ENCODE results near the gene GLT1D1. TPM values are rescaled to one million over a fixed set of nuclear protein-coding genes. Genes with fewer than 3 reads are reported as not detected.
"Not testable (repeated sequence)": the region's sequence is repeated elsewhere in the genome, so short reads cannot be mapped to it uniquely, and the experiment has no call there.

The GLT1D1 gene
- total and polyA plus RNA-seq, 8 donors, result 0.13 to 1.3 (median 0.89) TPM; not detected in 4

DNA sequence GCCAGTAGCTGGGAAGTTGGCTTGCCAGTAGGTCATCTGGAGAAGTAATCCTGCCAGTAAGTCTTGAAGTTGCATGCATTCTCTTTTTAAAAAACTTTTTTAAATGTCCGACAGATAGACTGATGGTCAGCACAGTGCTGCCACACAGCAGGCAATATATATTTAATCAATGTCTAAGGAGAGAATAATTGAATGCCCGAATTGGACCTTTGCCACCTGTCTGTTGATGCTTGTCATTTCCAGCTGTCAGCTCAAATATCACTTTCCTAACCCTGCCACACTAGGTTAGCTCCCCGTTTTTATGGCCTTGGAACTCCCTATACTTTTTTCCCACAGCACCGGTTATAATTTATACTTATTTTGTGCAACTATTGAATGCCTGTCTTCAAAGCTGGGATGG is 27.4 kb upstream of the GLT1D1 start:
- Histone ChIP-seq H3K4me1 (peaks cover 23 to 35% (median 33%) of the 10 kb centered on the region in 4 donors), H3K27ac (no peak overlapping the region), H3K27me3 (no peaks in the 10 kb centered on the region), H3K9me3 (peaks cover 0 to 9% (median 6%) of the 10 kb centered on the region in 4 donors), H3K36me3 (peaks cover 0 to 6% (median 3%) of the 10 kb centered on the region in 4 donors), H3K4me3 (no peak overlapping the region)
- intact Hi-C loops (cut with DNase I; ENCODE audit: low total_unique reads), result no loop called here
- TF ChIP-seq, protein P1, sequence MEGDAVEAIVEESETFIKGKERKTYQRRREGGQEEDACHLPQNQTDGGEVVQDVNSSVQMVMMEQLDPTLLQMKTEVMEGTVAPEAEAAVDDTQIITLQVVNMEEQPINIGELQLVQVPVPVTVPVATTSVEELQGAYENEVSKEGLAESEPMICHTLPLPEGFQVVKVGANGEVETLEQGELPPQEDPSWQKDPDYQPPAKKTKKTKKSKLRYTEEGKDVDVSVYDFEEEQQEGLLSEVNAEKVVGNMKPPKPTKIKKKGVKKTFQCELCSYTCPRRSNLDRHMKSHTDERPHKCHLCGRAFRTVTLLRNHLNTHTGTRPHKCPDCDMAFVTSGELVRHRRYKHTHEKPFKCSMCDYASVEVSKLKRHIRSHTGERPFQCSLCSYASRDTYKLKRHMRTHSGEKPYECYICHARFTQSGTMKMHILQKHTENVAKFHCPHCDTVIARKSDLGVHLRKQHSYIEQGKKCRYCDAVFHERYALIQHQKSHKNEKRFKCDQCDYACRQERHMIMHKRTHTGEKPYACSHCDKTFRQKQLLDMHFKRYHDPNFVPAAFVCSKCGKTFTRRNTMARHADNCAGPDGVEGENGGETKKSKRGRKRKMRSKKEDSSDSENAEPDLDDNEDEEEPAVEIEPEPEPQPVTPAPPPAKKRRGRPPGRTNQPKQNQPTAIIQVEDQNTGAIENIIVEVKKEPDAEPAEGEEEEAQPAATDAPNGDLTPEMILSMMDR (IDR thresholded peaks at IDR 0.05), result no peak
- TF ChIP-seq EP300 (IDR thresholded peaks at IDR 0.05) (no peak), POLR2AphosphoS5 (IDR thresholded peaks at IDR 0.05) (no peak)
- peak in 1 of 2 donors; percentile 7 for DNase-seq
- WGBS, 5 donors, result 72 to 86% (median 83%) methylated on average over 4 of the region's 4 CpGs

DNA sequence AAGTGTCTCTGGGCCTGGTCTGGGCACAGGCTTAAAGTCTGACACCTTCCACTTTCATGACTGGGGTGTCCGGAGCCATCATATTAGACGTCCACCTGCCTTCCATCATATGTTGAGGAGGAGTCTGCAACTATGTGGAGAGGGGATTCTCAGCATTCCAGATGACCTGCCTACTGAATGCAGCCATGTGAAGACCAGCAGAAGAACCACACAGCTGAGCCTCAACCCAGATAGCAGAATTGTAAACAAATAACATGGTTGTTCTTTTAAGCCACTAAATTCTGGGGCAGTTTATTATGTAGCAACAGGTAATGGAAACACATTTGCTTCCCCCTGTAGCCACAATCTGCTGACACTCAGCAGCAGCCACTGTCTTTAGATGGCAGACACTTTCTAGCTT is 25.6 kb upstream of the GLT1D1 start:
- Histone ChIP-seq H3K27me3 (no peaks in the 10 kb centered on the region), H3K9me3 (peaks cover 0 to 9% (median 6%) of the 10 kb centered on the region in 4 donors), H3K4me1 (peaks cover 7 to 16% (median 14%) of the 10 kb centered on the region in 4 donors), H3K36me3 (no peaks in the 10 kb centered on the region), H3K4me3 (no peak overlapping the region), H3K27ac (no peak overlapping the region)
- DNase-seq, result peak in 1 of 2 donors; percentile 11
- 89 to 100% (median 97%) methylated on average over 2 of the region's 2 CpGs for WGBS, 5 donors
- no peak for TF ChIP-seq POLR2AphosphoS5 (IDR thresholded peaks at IDR 0.05)
- TF ChIP-seq EP300 (IDR thresholded peaks at IDR 0.05), result no peak
- intact Hi-C loops (cut with DNase I; ENCODE audit: low total_unique reads), result no loop called here

DNA sequence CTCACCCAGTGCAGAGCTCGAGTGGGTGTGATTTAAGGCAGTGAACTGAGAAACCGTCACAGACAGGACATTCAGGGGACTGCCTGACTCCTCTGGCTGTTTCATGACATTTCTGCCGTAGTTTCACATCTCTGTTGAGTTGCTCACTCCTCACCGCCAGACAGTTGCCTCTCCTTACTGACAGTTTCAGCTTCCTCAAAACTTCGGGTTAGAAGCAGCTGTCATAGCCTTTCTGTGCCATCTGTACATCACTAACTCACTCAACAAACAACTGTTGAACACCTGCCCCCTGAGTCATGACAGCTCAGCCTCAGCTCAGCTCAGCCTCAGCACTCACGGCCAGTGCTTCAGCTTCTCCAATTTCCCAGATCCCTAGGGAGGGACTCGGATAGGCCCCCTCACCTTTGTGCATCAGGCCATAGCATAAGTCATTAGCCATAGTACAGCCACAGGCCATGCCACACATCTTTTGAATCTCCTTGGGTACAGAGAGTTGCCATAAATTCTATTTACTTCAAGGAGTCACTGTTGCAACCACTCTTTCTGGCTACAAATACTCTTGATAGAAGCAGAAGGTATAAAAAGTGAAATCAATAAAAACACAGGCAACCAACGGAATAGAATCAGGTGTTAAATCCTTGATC is 23.3 kb upstream of the GLT1D1 start:
- TF ChIP-seq, protein P1 (IDR thresholded peaks at IDR 0.05), result no peak
- peak; percentile 25 to 42 for DNase-seq
- Histone ChIP-seq H3K4me3 (no peak overlapping the region), H3K27me3 (no peaks in the 10 kb centered on the region), H3K9me3 (peaks cover 0 to 9% (median 6%) of the 10 kb centered on the region in 4 donors), H3K4me1 (peaks cover 0 to 1% (median under 1%) of the 10 kb centered on the region in 4 donors), H3K36me3 (no peaks in the 10 kb centered on the region), H3K27ac (peak overlapping the region in 2 of 5 donors; percentile 39 to 67)
- intact Hi-C loops (cut with DNase I; ENCODE audit: low total_unique reads), result no loop called here
- 65 to 71% (median 70%) methylated on average over 7 to 8 of the region's 8 CpGs for whole genome bisulfite sequencing, 5 donors

DNA sequence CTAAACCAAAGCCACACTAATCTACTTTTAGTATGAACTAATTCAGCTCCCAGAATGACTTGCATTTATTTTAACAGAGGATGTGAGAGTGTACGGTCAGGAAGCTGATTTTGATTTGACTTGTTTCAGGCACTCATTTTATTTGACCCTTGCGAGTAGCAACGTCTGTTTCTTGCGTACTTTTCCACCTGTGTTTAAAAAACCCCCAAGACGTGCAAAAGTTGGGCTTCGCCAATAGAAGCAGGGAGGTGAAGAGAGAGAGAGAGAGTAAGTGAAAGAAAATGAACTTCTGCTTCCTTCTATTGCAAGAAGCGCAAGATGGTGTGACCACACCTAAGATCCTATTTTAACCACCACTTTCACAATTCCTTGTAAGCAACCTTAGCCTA is 22.8 kb upstream of the GLT1D1 start:
- no peak for DNase-seq
- H3K4me1 ChIP-seq, result no peaks in the 10 kb centered on the region
- WGBS, 5 donors, result 52 to 63% (median 56%) methylated on average over 7 of the region's 7 CpGs
- TF ChIP-seq EP300 (IDR thresholded peaks at IDR 0.05) (no peak), POLR2A (IDR thresholded peaks at IDR 0.05) (no peak), POLR2AphosphoS5 (IDR thresholded peaks at IDR 0.05) (no peak)
- TF ChIP-seq, protein P1 (IDR thresholded peaks at IDR 0.05), result no peak
- H3K27ac ChIP-seq, result peak overlapping the region in 2 of 5 donors; percentile 39 to 67
- H3K4me3 ChIP-seq, result no peak overlapping the region
- H3K36me3 ChIP-seq, result no peaks in the 10 kb centered on the region
- peaks cover 0 to 9% (median 6%) of the 10 kb centered on the region in 4 donors for H3K9me3 ChIP-seq
- intact Hi-C loops (cut with DNase I; ENCODE audit: low total_unique reads), result no loop called here
- no peaks in the 10 kb centered on the region for H3K27me3 ChIP-seq

DNA sequence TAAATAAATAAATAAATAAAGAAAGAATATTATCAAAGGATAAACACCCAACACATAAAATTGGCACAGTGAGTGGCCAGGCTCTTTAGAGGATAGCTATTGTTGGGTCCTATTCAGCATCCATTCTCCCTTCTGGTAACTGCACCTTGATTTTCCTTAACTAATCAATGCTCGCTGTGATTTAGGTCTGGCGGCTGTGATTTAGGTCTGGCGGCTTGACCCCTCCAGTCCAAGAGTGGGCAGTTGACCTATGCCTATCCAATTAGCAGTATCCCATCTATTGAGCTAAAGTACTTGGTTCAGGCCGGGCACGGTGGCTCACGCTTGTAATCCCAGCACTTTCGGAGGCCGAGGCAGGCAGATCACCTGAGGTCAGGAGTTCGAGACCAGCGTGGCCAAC is 19.9 kb upstream of the GLT1D1 start:
- 95 to 99% (median 96%) methylated on average over 10 of the region's 10 CpGs for WGBS, 5 donors
- intact Hi-C loops (cut with DNase I; ENCODE audit: low total_unique reads), result no loop called here

DNA sequence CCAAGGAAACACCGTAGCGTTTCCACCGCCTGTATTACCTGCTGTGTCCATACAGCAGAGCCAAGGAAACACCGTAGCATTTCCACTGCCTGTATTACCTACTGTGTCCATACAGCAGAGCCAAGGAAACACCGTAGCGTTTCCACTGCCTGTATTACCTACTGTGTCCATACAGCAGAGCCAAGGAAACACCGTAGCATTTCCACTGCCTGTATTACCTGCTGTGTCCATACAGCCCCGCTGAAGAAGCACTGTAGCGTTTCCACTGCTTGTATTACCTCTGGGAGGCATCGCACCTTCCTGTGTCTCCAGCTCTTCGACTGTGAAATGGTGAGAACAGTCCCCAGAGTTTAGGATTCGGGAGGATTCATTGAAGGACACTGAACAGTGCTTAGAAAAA is 13.4 kb upstream of the GLT1D1 start:
- WGBS, 5 donors, result 72 to 81% (median 75%) methylated on average over 12 of the region's 12 CpGs
- H3K27me3 ChIP-seq; intact Hi-C loops (cut with DNase I; ENCODE audit: low total_unique reads); H3K4me1 ChIP-seq; H3K9me3 ChIP-seq; H3K36me3 ChIP-seq; H3K27ac ChIP-seq; H3K4me3 ChIP-seq; DNase-seq: not testable (repeated sequence)

More for the DNA sequence above, 19.9 kb upstream of the GLT1D1 start:
- Histone ChIP-seq H3K9me3 (no peaks in the 10 kb centered on the region), H3K4me3 (no peak overlapping the region), H3K4me1 (no peaks in the 10 kb centered on the region), H3K27ac (no peak overlapping the region), H3K27me3 (no peaks in the 10 kb centered on the region), H3K36me3 (no peaks in the 10 kb centered on the region)
- TF ChIP-seq POLR2A (IDR thresholded peaks at IDR 0.05) (no peak), EP300 (IDR thresholded peaks at IDR 0.05) (no peak), POLR2AphosphoS5 (IDR thresholded peaks at IDR 0.05) (no peak)
- TF ChIP-seq, protein P1 (IDR thresholded peaks at IDR 0.05), result no peak
- no peak for DNase-seq
